Measurements from ENCODE around the gene RBP3. TPM values are rescaled to one million over a fixed set of nuclear protein-coding genes. Genes with fewer than 3 reads are reported as not detected.
A peak's percentile ranks its signal among the peaks of the same experiment; 100 is the strongest.

Gene RBP3
- total RNA-seq, 1 donor from 2014 or later: not detected

GRCh38 chr10:47314416-47314970, 33.7 kb upstream of the RBP3 start:
- DNase-seq (ENCODE audit: missing footprints) (no peak), ATAC-seq (no peak)
- intact Hi-C loops (cut with DNase I): no loop called here

- DNase-seq (ENCODE audit: missing footprints) (no peak), ATAC-seq (no peak)
- intact Hi-C loops (cut with DNase I): no loop called here
These were observed 32.7 kb upstream of the RBP3 start for GRCh38 chr10:47315421-47315820.

DNA sequence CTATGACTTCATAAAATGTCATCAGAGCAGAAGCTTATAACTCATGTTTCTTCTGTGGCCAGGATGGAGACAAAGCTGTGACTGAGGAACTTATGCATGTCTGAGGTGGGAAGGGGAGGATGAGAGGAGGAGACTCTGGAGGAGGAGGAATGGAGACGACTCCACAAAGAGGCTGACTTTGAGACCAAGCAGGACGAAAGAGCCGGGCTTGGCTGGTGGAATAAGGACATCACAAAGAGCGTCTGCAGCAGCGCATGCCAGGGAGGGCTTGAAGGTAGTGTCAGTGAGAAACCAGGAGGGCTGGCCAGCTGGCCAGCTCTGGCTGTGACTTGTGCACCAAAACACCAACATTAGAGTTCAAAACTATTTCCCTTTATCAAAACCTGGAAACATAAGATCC, 32.0 kb upstream of the RBP3 start:
- ATAC-seq (no peak), DNase-seq (ENCODE audit: missing footprints) (no peak)
- intact Hi-C loops (cut with DNase I): no loop called here

DNA sequence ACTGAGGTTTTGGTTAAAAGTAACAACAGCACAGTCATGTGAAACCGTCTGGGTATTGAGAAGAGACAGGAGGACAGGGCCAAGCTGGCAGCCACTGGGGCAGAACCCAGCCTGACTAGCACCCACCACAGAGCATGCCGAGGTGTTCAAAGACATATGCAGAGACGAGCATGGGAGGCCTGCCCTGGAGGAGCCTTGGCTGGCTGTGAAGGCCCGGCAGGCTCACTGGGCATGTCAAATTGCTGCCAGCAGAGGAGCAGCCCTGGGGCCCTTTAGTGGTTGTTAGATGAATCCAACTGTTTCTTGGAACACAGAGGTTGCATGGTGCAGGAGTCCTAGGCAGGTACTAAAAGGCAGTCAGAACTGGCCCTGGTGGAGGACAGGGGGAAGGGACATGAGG, 30.9 kb upstream of the RBP3 start:
- intact Hi-C loops (cut with DNase I): no loop called here
- ATAC-seq (no peak), DNase-seq (ENCODE audit: missing footprints) (no peak)

GRCh38 chr10:47318706-47319105, 29.5 kb upstream of the RBP3 start:
- ATAC-seq (no peak), DNase-seq (ENCODE audit: missing footprints) (no peak)
- intact Hi-C loops (cut with DNase I): no loop called here

GRCh38 chr10:47319784-47320183, 28.4 kb upstream of the RBP3 start:
- ATAC-seq: no peak
- DNase-seq (ENCODE audit: missing footprints): no peak
- intact Hi-C loops (cut with DNase I): no loop called here

GRCh38 chr10:47320812-47321211, 27.4 kb upstream of the RBP3 start:
- ATAC-seq: no peak
- intact Hi-C loops (cut with DNase I): no loop called here
- DNase-seq (ENCODE audit: missing footprints): no peak

DNA sequence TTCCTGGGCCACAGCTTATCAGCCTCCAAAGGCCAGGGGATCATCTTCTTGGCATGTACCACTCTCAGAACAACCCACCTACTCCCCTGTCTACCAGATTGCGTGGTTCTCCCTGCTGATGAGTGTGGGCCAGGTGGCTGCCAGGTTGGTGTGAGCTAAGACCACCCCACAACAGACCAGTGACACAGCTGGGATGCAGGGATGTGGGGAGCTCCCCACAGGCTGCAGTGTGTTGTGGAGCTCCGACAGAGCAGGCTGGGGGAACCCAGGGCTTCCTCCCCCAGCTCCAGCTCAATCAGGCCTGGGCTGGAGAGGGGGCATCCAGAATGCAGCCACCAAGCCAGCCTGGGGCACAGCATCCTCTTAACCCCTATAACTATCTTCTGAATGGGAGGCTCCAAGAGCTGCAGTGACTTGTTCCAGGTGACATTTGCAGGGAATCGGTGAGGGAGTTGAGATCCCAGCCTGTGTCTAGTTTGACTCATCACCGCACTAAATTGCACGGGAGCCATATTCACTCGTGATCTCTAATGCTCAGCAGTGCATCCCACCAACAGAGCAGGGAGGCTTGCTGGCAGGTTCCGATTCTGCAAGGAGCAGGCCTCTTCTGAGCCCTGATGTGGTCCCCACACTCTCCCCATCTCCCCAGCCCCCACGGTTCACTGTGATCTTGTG, 26.5 kb upstream of the RBP3 start:
- intact Hi-C loops (cut with DNase I): no loop called here
- ATAC-seq (peak; percentile 9), DNase-seq (ENCODE audit: missing footprints) (no peak)

DNA sequence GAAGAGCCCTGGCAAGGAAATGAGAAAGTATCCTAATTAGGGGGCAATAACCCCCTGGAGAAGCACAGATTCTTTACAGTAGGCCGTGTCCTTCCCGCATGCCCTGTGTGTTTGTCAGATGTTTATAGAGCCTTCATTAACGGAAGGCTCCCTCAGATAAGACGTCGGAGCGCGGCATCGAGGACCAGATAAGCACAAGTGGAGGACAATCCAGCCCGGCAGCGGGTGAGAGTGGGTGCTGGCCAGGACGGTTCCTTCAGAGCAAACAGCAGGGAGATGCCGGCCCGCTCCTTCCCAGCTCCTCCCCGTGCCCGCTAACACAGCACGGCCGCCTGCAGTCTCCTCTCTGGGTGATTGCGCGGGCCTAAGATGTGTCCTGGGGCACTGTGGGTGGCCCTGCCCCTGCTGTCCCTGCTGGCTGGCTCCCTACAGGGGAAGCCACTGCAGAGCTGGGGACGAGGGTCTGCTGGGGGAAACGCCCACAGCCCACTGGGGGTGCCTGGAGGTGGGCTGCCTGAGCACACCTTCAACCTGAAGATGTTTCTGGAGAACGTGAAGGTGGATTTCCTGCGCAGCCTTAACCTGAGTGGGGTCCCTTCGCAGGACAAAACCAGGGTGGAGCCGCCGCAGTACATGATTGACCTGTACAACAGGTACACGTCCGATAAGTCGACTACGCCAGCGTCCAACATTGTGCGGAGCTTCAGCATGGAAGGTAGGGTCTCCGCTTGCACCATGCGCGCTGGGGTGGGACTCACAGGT, 25.7 kb upstream of the RBP3 start, which contains the start of gene GDF2:
GDF2 (plus strand) TSS at position 155 of the 762 bp plus-strand sequence; CDS start at position 370, 215 bp downstream.
- ATAC-seq (no peak), DNase-seq (ENCODE audit: missing footprints) (no peak)
- intact Hi-C loops (cut with DNase I): no loop called here

- ATAC-seq (no peak), DNase-seq (ENCODE audit: missing footprints) (no peak)
- intact Hi-C loops (cut with DNase I): no loop called here
These were observed 25.1 kb upstream of the RBP3 start for GRCh38 chr10:47323087-47323486.

DNA sequence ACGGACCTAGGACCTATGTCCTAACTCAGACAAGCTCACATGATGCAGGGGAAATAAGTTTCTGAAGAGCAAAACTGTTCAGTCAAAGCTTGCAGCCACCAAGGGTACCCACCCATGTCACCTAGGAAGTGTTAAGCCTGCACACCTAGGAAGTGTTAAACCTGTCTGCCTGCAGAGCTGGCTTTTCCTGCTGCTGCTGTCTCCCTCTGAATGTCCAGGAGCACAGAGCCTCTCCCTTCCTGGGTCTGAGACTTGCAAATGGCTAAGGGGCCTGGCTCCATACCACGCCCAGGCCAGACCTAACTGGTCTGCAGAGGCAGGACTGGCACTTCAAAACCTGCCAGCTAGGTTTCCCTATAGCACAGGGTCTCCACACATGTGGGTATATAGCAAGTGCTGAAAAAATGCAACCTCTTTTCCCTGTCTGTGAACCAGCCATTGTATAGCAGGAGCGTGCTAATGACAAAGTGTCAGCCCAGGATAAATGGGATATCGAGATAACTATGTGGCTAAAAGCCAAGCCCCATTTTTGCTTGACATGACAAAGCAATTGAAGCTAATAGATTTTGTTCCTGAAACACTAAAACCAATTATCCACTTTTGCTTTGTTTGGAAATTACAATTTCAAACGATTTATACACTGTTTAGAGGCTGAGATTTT, 24.4 kb upstream of the RBP3 start:
- DNase-seq (ENCODE audit: missing footprints) (no peak), ATAC-seq (no peak)
- intact Hi-C loops (cut with DNase I): no loop called here

DNA sequence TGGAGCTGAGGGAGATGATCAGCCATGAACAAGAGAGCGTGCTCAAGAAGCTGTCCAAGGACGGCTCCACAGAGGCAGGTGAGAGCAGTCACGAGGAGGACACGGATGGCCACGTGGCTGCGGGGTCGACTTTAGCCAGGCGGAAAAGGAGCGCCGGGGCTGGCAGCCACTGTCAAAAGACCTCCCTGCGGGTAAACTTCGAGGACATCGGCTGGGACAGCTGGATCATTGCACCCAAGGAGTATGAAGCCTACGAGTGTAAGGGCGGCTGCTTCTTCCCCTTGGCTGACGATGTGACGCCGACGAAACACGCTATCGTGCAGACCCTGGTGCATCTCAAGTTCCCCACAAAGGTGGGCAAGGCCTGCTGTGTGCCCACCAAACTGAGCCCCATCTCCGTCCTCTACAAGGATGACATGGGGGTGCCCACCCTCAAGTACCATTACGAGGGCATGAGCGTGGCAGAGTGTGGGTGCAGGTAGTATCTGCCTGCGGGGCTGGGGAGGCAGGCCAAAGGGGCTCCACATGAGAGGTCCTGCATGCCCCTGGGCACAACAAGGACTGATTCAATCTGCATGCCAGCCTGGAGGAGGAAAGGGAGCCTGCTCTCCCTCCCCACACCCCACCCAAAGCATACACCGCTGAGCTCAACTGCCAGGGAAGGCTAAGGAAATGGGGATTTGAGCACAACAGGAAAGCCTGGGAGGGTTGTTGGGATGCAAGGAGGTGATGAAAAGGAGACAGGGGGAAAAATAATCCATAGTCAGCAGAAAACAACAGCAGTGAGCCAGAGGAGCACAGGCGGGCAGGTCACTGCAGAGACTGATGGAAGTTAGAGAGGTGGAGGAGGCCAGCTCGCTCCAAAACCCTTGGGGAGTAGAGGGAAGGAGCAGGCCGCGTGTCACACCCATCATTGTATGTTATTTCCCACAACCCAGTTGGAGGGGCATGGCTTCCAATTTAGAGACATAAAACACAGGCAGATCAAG, 22.6 kb upstream of the RBP3 start:
- DNase-seq (ENCODE audit: missing footprints): no peak
- intact Hi-C loops (cut with DNase I): no loop called here
- no peak for ATAC-seq

- DNase-seq (ENCODE audit: missing footprints) (no peak), ATAC-seq (peak; percentile 71)
- intact Hi-C loops (cut with DNase I): no loop called here
These were observed 21.7 kb upstream of the RBP3 start for GRCh38 chr10:47326306-47326926.

DNA sequence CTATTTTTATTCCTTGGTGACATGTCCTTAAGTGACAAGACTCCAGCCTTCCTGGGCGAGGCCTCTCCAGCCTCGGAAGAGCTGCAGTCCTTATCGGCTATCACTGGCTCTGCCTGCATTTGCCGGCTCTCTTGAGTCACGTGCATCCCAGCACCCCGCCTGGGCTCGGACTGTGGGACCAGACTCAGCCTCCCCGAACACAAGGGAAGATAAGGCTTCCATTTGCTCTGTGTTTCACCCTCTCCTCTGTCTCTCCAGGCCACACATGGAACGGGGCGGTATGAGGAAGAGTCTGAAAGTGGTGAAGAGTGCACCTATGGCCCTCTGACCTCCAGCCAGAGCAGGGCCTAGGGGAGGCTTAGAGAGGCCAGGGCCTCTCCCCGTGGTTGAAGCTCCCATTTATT, 21.2 kb upstream of the RBP3 start:
- intact Hi-C loops (cut with DNase I): no loop called here
- ATAC-seq (peak; percentile 67), DNase-seq (ENCODE audit: missing footprints) (no peak)

DNA sequence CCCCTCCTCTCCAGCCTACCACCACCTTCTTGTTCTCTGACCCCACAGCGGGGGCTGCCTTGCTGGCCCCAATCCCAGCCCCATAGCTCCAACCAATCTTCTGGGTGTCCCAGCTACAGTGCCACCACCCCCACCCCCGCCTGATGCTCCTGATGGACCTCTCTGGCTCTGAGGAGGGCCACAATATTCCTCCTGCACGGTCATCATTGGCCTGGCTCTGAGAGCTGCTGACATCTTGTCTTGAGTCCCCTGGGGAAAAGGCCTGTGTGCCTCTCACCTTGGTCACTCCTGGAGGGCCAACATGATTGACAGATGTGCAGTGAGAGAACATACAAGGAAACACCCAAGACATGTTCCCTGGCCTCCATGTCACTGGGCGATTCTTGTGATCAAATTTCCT, 18.3 kb upstream of the RBP3 start:
- intact Hi-C loops (cut with DNase I): no loop called here
- DNase-seq (ENCODE audit: missing footprints): no peak
- no peak for ATAC-seq

DNA sequence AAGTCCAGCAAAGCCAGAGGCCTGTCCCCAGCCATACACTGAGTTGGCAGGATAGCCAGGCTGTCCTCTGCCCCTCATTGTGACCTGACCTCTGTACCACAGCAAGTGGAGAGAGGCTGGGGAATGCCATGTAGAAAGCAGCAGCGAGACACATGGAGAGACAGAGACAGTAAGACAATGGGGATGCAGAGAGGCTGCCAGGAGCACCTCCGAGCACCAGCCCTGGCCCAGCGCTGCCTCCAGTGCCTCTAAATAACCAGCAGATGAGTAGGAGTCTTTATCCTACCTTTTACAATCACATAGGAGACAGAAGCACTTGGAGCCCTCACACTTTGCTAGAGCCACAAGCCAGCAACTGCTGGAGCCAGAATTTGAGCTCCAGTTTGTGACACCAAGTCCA, 17.8 kb upstream of the RBP3 start:
- intact Hi-C loops (cut with DNase I): no loop called here
- no peak for ATAC-seq
- no peak for DNase-seq (ENCODE audit: missing footprints)

- DNase-seq (ENCODE audit: missing footprints): no peak
These were observed 17.4 kb upstream of the RBP3 start for GRCh38 chr10:47330804-47331203.

DNA sequence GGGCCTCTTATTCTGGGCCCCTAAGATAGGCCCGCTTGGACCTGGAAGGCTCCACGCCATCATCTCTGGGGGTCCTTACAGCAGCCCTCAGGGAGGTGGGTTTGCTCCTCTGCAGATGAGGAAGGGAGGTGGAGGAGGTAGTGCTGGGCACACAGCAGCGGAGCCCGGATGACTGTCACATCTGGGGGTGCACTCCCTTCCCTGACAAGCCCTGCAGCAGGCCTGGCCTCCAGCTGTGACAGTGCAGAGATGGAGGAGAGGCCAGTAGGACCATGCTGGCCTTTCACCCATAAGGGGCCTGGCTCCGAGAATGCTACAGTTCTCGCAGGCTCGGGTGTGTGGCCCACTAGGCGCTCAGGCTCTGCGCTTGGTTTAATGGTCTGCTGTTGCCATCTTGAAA, 16.7 kb upstream of the RBP3 start:
- ATAC-seq (no peak), DNase-seq (ENCODE audit: missing footprints) (no peak)
- intact Hi-C loops (cut with DNase I): no loop called here

More at GRCh38 chr10:47330804-47331203, 17.4 kb upstream of the RBP3 start:
- ATAC-seq: no peak
- intact Hi-C loops (cut with DNase I): no loop called here
